AML-193 (cell line): ENCODE measurements around the gene TEP1.

Source experiments
- DNase-seq, 2 experiments: peaks; one replicate each; lab custom pipeline; 2025; lab: John Stamatoyannopoulos, UW

The TEP1 gene

DNA sequence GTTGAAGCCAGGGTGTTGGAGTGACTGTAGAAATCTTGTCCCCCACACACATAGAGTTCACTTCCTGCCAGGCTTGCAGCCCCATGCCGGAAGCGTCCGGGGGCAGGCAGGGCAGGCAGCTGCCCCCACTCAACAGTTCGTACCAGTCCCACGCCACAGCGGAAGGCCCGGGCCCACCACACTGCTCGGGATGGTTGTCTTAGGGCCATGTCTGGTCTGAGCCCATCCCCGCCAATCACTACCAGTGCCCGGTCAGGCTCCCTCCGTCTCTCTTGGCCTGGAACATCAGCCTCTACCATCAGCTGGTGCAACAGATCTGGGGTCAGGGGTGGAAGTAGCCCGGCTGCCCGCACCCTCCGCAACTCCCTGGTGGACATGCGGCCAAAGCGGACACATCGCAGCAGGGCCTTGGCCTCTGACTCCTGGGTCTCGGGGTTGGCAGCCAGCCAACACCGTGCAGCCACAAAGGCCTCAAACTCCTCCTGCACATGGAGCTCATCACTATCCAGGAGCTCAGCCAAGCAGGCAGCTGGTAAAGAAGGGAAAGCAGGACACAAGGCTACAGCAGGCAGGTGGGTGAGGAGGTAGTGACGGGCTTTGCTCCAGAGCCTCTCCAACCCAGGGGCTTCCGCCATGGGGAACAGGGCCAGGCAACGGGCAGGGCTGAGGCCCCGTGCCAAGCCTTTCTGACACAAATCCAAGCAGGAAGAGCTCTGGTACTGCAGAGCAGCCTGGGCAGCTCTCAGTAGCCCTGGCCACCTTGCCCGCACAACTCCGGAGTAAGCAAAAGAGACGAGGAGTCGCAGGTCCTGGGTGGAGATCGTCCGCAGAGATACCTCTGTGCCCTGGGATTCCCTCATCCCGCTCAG is 16.7 kb upstream of the TEP1 start:
- DNase-seq, result no peak

- DNase-seq, result no peak
Observed at GRCh38 chr14:20428802-20429201, 15.5 kb upstream of the TEP1 start.

GRCh38 chr14:20428010-20428365 is 14.7 kb upstream of the TEP1 start:
- no peak for DNase-seq

DNA sequence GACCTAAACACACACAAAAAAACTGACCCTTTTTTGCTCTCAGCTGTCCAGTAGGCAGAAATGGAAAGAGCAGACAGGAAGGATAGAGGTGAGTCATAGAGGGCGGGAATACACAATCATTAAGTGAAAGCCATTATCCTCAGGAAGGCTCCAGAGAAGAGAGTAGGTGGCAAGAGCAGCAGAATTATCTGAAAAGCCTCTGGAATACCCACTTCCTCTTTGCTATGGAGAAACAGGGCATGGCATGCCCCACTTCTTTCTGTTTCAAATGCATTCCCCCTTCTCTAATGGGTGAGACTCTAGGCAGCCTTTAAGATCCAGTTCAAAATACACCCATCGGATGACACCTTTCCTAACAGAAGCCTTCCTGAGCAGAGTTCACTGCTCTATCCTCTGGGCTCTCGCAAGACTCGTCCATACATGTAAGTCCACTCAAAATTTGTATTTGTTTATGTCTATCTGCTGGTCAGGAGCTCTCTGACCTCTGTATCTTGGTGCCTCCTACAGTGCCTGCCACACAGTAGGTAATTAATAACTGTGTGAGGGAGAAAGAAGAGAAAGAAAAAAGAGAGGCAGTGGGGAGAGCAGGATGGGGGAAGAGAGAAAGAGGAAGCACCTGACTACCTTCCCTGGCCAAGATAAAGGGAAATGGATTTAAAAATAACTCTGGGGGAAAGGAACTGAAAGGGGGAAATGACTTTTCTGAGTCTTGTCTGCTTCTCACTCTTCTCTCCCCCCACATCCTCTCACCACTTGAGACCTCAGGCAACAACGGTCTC is 14.1 kb upstream of the TEP1 start:
- DNase-seq, result peak; percentile 66 to 69

DNA sequence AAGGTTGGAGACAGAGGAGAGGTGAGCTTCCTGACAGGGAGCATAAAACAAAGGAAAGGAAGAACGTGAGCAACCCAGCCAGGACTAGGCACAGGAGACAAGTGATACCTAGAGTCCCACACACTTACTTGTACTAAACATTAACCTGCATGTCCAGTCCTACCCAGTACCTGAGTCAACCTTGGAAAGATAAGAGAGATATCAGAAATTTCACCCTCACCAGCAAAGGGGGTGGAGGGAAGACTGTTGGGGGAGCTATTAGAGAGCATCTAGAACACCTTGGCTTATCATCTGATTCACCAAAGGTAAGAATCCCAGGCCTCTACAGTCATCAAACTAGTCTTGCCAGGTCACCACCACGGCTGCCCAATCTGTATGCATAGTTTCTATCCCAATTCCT is 11.6 kb upstream of the TEP1 start:
- no peak for DNase-seq

- DNase-seq, result no peak
Observed at GRCh38 chr14:20422886-20423285, 9.6 kb upstream of the TEP1 start.

GRCh38 chr14:20421267-20421666 is 8.0 kb upstream of the TEP1 start:
- no peak for DNase-seq

GRCh38 chr14:20419419-20419818 is 6.1 kb upstream of the TEP1 start:
- no peak for DNase-seq

GRCh38 chr14:20418501-20418909 is 5.2 kb upstream of the TEP1 start:
- DNase-seq, result no peak

- no peak for DNase-seq
Observed at GRCh38 chr14:20417250-20418186, 4.2 kb upstream of the TEP1 start.

- DNase-seq, result no peak
Observed at GRCh38 chr14:20416223-20416622, 2.9 kb upstream of the TEP1 start.

GRCh38 chr14:20415782-20416206 is 2.5 kb upstream of the TEP1 start:
- DNase-seq, result peak; percentile 80 to 83

- DNase-seq, result peak; percentile 20 to 32
Observed at GRCh38 chr14:20413744-20414082, 412 bp upstream of the TEP1 start.

GRCh38 chr14:20412411-20412810 is 890 bp downstream of the TEP1 start:
- no peak for DNase-seq

GRCh38 chr14:20409226-20409625 is 4.1 kb downstream of the TEP1 start:
- DNase-seq, result no peak

GRCh38 chr14:20403521-20403920 is 9.8 kb downstream of the TEP1 start:
- no peak for DNase-seq

DNA sequence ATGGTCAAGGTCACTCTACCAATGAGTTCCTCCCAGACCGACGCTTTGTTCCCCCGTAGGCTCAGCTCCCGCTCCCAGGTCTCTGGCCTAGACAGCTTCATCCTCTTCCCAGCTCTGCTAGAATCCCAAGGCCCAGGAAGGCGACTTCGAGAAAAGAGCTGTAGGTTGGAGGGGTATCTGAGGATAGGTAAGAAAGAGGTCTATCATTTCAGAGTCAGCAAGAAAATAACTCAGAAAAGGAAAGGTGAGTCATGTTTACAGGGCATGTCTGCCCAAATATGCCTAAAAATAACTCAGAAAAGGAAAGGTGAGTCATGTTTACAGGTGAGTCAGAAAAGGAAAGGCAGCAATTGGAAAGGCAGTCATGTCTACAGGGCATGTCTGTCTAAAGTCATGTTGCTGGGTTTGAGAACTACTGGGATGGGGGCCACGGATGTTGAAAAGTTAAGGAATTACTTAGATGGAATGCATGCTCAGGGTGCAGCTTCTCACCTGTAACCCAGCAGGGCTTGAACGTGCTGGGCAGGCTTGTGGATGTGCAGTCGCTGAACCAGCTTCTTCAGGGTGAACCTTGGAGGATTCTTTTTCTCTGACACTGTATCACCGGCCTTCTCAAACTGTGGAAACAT is 12.2 kb downstream of the TEP1 start:
- no peak for DNase-seq

- DNase-seq, result no peak
Observed at GRCh38 chr14:20400589-20400964, 12.7 kb downstream of the TEP1 start.

- DNase-seq, result no peak
Observed at GRCh38 chr14:20397511-20397910, 15.8 kb downstream of the TEP1 start.

- no peak for DNase-seq
Observed at GRCh38 chr14:20391505-20391904, 21.8 kb downstream of the TEP1 start.

- DNase-seq, result no peak
Observed at GRCh38 chr14:20388159-20388558, 25.1 kb downstream of the TEP1 start.

DNA sequence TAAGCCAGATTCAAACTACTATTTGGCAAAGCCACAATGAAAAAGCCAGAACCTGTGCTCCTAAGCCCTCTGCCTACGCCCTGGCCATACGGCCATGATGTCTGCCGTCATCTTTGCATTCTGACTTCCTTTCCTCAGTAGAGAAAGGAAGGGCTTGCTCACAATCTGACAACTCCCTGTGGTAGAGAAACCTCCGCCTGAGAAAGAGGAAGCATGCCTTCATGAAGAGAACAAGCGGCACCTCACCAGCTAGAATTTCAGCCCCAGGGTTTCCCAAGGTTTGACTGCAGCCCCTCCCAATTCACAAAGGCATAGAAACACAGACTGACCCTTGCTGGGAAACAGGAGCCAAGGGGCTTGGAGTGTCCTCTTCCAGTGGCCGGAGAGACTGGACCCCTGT is 25.7 kb downstream of the TEP1 start:
- DNase-seq, result no peak
